B cell (primary cell): ENCODE results near the gene SLC47A2. TPM values are rescaled to one million over a fixed set of nuclear protein-coding genes. Genes with fewer than 3 reads are reported as not detected.

Experiments used
- ATAC-seq: fragments of 200-7000 bp; cut with Tn5 transposase; one replicate; pipeline ENCODE4 v1.10.0; 2021; ENCODE audit warnings: low read depth, mild to moderate bottlenecking, moderate number of reproducible peaks, moderate library complexity
- CTCF ChIA-PET: fragments of 350-600 bp; sonication (Branson Sonifier 250); formaldehyde crosslinking; loops from one replicate; lab custom pipeline; 2021; ENCODE audit warnings: antibody characterized with exemption, inconsistent platforms; lab: Charles Lee
- POLR2A ChIA-PET: fragments of 350-600 bp; sonication (Branson Sonifier 250); formaldehyde crosslinking; loops from one replicate; lab custom pipeline; 2021; ENCODE audit warnings: antibody characterized with exemption; lab: Charles Lee
- DNase-seq: peaks from one replicate; pipeline ENCODE4 v3.0.0; 2013
- H2AFZ ChIP-seq: 2 replicates; pipeline ENCODE4 v1.6.1; 2012; ENCODE audit warnings: mild to moderate bottlenecking, low read depth, low read length; ENCODE audit not compliant: insufficient read depth, poor library complexity, severe bottlenecking
- H3K27ac ChIP-seq, 2 donors: 1 replicate in 1 of 2; 2 replicates in 1 of 2; pipeline ENCODE4 v1.5.1; 2012 to 2013; ENCODE audit warnings: low read length in 2 of 2, mild to moderate bottlenecking in 2 of 2, moderate library complexity in 1 of 2
- H3K27me3 ChIP-seq, 4 experiments: fragments of 200-600 bp in 1 of 4; sonication (generic) in 1 of 4; replicated peaks in 1 of 4; 1 replicate in 2 of 4; 2 replicates in 2 of 4; pipeline versions ENCODE4 v1.6.1 to v1.7.0; 2013 to 2016; ENCODE audit warnings: low read length in 3 of 4, mild to moderate bottlenecking in 2 of 4, mixed read lengths in 1 of 4, moderate library complexity in 1 of 4; ENCODE audit not compliant: insufficient read depth in 4 of 4, control insufficient read depth in 3 of 4; ENCODE audit errors: control extremely low read depth in 1 of 4
- H3K36me3 ChIP-seq, 2 experiments: replicated peaks in 1 of 2; 1 replicate in 1 of 2; 2 replicates in 1 of 2; pipeline versions ENCODE4 v1.6.1 to v1.7.1; 2013; ENCODE audit warnings: low read length in 1 of 2; ENCODE audit not compliant: insufficient read depth in 2 of 2, control insufficient read depth in 1 of 2; ENCODE audit errors: control extremely low read depth in 1 of 2, extremely low read depth in 1 of 2
- H3K4me1 ChIP-seq, 2 donors: fragments of 200-600 bp in 1 of 2; sonication (generic) in 1 of 2; 1 replicate in 1 of 2; 2 replicates in 1 of 2; pipeline versions ENCODE4 v1.5.1 to v1.6.1; 2013 to 2017; ENCODE audit warnings: low read length in 2 of 2; ENCODE audit not compliant: control insufficient read depth in 2 of 2, insufficient read depth in 2 of 2
- H3K4me2 ChIP-seq: replicated peaks from 2 replicates; pipeline ENCODE3; 2012; ENCODE audit warnings: mild to moderate bottlenecking, low read depth, low read length; ENCODE audit not compliant: poor library complexity, severe bottlenecking
- H3K4me3 ChIP-seq, 5 experiments: fragments of 200-600 bp in 1 of 5; sonication (generic) in 1 of 5; 1 replicate in 3 of 5; 2 replicates in 2 of 5; pipeline versions ENCODE4 v1.5.1 to v1.7.0; 2011 to 2016; ENCODE audit warnings: low read length in 4 of 5, mild to moderate bottlenecking in 4 of 5, low read depth in 2 of 5, control low read depth in 1 of 5, moderate library complexity in 1 of 5; ENCODE audit not compliant: insufficient read depth in 1 of 5; ENCODE audit errors: control extremely low read depth in 1 of 5, extremely low read depth in 1 of 5
- H3K79me2 ChIP-seq: fragments of 200-600 bp; sonication (generic); one replicate; pipeline ENCODE4 v1.6.0; 2016; ENCODE audit warnings: low read length; ENCODE audit not compliant: control insufficient read depth, insufficient read depth
- H3K9ac ChIP-seq: fragments of 200-600 bp; sonication (generic); 2 replicates; pipeline ENCODE4 v1.6.1; 2017; ENCODE audit warnings: mild to moderate bottlenecking, low read length, moderate library complexity
- H3K9me3 ChIP-seq, 3 donors: one replicate each; pipeline versions ENCODE4 v1.6.1 to v1.7.1; 2013; ENCODE audit warnings: low read length in 2 of 3; ENCODE audit not compliant: control insufficient read depth in 2 of 3, insufficient read depth in 1 of 3; ENCODE audit errors: control extremely low read depth in 1 of 3
- H4K20me1 ChIP-seq: 2 replicates; pipeline ENCODE4 v1.6.0; 2012; ENCODE audit warnings: mild to moderate bottlenecking, low read length; ENCODE audit not compliant: insufficient read depth, control insufficient read depth, poor library complexity, severe bottlenecking
- H3K27ac Mint-ChIP-seq: one replicate; pipeline ENCODE4 v1.8.0; 2021; ENCODE audit warnings: mixed read lengths
- H3K27me3 Mint-ChIP-seq: one replicate; pipeline ENCODE4 v1.8.0; 2021; ENCODE audit warnings: mixed read lengths
- H3K4me1 Mint-ChIP-seq: one replicate; pipeline ENCODE4 v1.8.0; 2021; ENCODE audit warnings: mixed read lengths
- H3K4me3 Mint-ChIP-seq: one replicate; pipeline ENCODE4 v1.8.0; 2021; ENCODE audit warnings: mixed read lengths
- H3K9me3 Mint-ChIP-seq: one replicate; pipeline ENCODE4 v1.8.0; 2022; ENCODE audit warnings: mixed read lengths; ENCODE audit not compliant: insufficient read depth
- EZH2 ChIP-seq: IDR thresholded peaks from 2 replicates; pipeline ENCODE4 v1.6.1; 2012; ENCODE audit warnings: borderline replicate concordance, low read depth, mild to moderate bottlenecking, moderate library complexity, low read length; ENCODE audit not compliant: insufficient read depth, poor library complexity, severe bottlenecking
- WGBS: methylation state at CpG from one replicate; pipeline ENCODE4 v1.1.5; 2013; ENCODE audit warnings: missing lambda C conversion rate; ENCODE audit not compliant: insufficient coverage; 5-methylcytosine and 5-hydroxymethylcytosine counted together
- intact Hi-C: fragments of 100-400 bp; cut with micrococcal nuclease; formaldehyde crosslinking; loops from one replicate; pipeline ENCODE4 v1.10.0; 2022
- polyA plus RNA-seq: library from polyadenylated mRNA; depleted of rRNA; stranded (reverse); fragments of >200 nt; gene quantifications from 2 replicates; pipeline ENCODE4 v1.2.3, GENCODE V29; 2012
- total RNA-seq, 2 donors: library from RNA; stranded (reverse); fragments of 120-200 nt in 1 of 2; gene quantifications; 1 replicate in 1 of 2; 2 replicates in 1 of 2; pipeline versions ENCODE4 v1.2.3 to v1.2.4, GENCODE V29; 2013 to 2022
- TF ChIP-seq, protein P1 (sequence below): fragments of 200-600 bp; IDR thresholded peaks from one replicate; pipeline ENCODE4 v1.8.0; 2022; ENCODE audit warnings: antibody characterized with exemption, mild to moderate bottlenecking

Gene SLC47A2
- total and polyA plus RNA-seq, 2 donors (not counting 1 experiment from before 2014, with no cell fraction given) = not detected

DNA sequence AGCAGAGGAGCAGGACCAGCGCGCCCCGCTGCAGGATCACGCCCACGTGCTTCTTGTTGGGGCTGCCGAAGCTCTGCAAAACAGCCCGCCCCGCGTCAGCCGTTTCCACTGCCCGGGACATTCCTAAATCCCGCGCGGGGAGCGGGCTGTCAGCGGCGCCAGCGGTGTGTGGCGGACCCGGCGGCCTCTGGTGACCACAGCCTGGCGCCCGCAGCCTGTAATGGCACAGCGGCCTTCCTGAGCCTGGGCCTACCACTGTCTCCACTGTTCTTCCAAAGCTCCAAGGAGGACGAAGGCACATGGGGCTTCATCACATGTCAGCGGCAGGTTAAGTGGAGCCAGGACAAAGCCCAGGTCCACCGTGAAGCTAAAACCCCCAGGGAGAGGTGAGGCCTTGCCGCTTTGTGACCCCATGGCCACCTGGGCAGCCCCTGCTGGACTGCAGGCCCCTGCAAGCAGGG lies 2.5 kb downstream of the SLC47A2 start:
- no peak overlapping the region for H3K4me3 ChIP-seq
- ChIA-PET CTCF (no interaction called here), POLR2A (no interaction called here)
- no peak overlapping the region for H3K27ac ChIP-seq
- H4K20me1 ChIP-seq = no peaks in the 10 kb centered on the region
- no peaks in the 10 kb centered on the region for H3K4me1 ChIP-seq
- no peaks in the 10 kb centered on the region for H3K9me3 ChIP-seq
- no peaks in the 10 kb centered on the region for H3K36me3 ChIP-seq
- Mint-ChIP-seq H3K27me3 (no peaks in the 10 kb centered on the region), H3K4me1 (no peaks in the 10 kb centered on the region), H3K27ac (no peak overlapping the region), H3K9me3 (no peaks in the 10 kb centered on the region), H3K4me3 (no peak overlapping the region)
- no peaks in the 10 kb centered on the region for H3K79me2 ChIP-seq
- no peak overlapping the region for H2AFZ ChIP-seq
- TF ChIP-seq, protein P1, sequence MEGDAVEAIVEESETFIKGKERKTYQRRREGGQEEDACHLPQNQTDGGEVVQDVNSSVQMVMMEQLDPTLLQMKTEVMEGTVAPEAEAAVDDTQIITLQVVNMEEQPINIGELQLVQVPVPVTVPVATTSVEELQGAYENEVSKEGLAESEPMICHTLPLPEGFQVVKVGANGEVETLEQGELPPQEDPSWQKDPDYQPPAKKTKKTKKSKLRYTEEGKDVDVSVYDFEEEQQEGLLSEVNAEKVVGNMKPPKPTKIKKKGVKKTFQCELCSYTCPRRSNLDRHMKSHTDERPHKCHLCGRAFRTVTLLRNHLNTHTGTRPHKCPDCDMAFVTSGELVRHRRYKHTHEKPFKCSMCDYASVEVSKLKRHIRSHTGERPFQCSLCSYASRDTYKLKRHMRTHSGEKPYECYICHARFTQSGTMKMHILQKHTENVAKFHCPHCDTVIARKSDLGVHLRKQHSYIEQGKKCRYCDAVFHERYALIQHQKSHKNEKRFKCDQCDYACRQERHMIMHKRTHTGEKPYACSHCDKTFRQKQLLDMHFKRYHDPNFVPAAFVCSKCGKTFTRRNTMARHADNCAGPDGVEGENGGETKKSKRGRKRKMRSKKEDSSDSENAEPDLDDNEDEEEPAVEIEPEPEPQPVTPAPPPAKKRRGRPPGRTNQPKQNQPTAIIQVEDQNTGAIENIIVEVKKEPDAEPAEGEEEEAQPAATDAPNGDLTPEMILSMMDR = no peak
- no peak for TF ChIP-seq EZH2
- intact Hi-C loops = no loop called here
- WGBS = 97% methylated on average over 28 of the region's 28 CpGs
- no peak overlapping the region for H3K9ac ChIP-seq
- DNase-seq (no peak), ATAC-seq (no peak)
- H3K4me2 ChIP-seq = no peak overlapping the region
- no peaks in the 10 kb centered on the region for H3K27me3 ChIP-seq

DNA sequence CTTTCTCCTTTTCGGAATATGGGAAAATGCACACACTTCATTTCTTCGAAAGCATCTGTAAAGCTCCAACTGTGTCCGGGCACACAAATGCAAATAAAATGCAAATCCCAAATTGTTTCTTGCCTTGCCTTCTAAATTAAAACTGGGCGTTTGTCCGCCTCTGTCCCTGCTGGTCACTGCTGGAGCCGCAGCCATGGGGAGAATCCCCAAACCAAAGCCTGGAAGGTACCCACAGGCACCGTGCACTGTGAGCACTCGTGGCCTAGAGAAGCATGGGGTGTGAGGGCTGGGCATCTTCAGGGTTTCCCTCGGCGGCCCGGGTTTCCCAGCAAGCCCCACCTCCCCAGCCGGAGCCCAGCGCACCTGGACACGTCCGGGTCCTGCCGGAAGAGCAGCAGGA lies 2.9 kb downstream of the SLC47A2 start:
- Histone ChIP-seq H3K27ac (no peak overlapping the region), H3K4me3 (no peak overlapping the region), H3K4me1 (no peaks in the 10 kb centered on the region), H3K79me2 (no peaks in the 10 kb centered on the region), H2AFZ (no peak overlapping the region), H4K20me1 (no peaks in the 10 kb centered on the region), H3K4me2 (no peak overlapping the region), H3K27me3 (no peaks in the 10 kb centered on the region), H3K9ac (no peak overlapping the region), H3K9me3 (no peaks in the 10 kb centered on the region), H3K36me3 (no peaks in the 10 kb centered on the region)
- CTCF ChIA-PET = no interaction called here
- POLR2A ChIA-PET = no interaction called here
- no peak for TF ChIP-seq EZH2
- TF ChIP-seq, protein P1 = no peak
- H3K27ac Mint-ChIP-seq = no peak overlapping the region
- intact Hi-C loops = no loop called here
- DNase-seq = no peak
- no peak overlapping the region for H3K4me3 Mint-ChIP-seq
- H3K27me3 Mint-ChIP-seq = no peaks in the 10 kb centered on the region
- 87% methylated on average over 14 of the region's 16 CpGs for WGBS
- H3K9me3 Mint-ChIP-seq = no peaks in the 10 kb centered on the region
- no peak for ATAC-seq
- no peaks in the 10 kb centered on the region for H3K4me1 Mint-ChIP-seq
